Endothelial cell of umbilical vein (primary cell): ENCODE results near the gene HOXA4.
A peak's percentile ranks its signal among the peaks of the same experiment; 100 is the strongest.

Experiments used
- CTCF ChIP-seq, 2 donors: IDR thresholded peaks; 1 replicate in 1 of 2; 2 replicates in 1 of 2; pipeline ENCODE4 v1.5.1; 2011; ENCODE audit warnings: low read length in 2 of 2, mild to moderate bottlenecking in 2 of 2, moderate library complexity in 2 of 2, control low read depth in 1 of 2, inconsistent platforms in 1 of 2, low read depth in 1 of 2; ENCODE audit not compliant: insufficient read depth in 1 of 2; ENCODE audit errors: extremely low read depth in 1 of 2
- MYC ChIP-seq: IDR thresholded peaks from one replicate; pipeline ENCODE4 v1.6.1; 2011; ENCODE audit warnings: mild to moderate bottlenecking, low read depth, low read length
- POLR2A ChIP-seq: IDR thresholded peaks from 2 replicates; pipeline ENCODE4 v1.6.1; 2012; ENCODE audit warnings: low read depth, mild to moderate bottlenecking, control low read depth, low read length
- POLR2AphosphoS5 ChIP-seq: IDR thresholded peaks from 2 replicates; pipeline ENCODE4 v1.6.1; 2012; ENCODE audit warnings: low read depth, mild to moderate bottlenecking, control low read depth, low read length, moderate library complexity; ENCODE audit not compliant: insufficient read depth

- TF ChIP-seq POLR2A (peak; percentile 86), POLR2AphosphoS5 (peak; percentile 82), CTCF (IDR thresholded peaks at IDR 0.05; ENCODE audit: extremely low read depth in 1 of 2, insufficient read depth in 1 of 2, low read depth in 1 of 2, low read length in 2 of 2) (peak; percentile 83 to 96), MYC (no peak)
Measured at GRCh38 chr7:27143023-27143949, 12.7 kb upstream of the HOXA4 start, which contains the start of gene HOXA5.
